Measurements from ENCODE around the gene OTULINL. TPM values are rescaled to one million over a fixed set of nuclear protein-coding genes. Genes with fewer than 3 reads are reported as not detected.
A peak's percentile ranks its signal among the peaks of the same experiment; 100 is the strongest.

OTULINL gene
- 1 to 10 TPM in 1 of 4 donors, under 1 TPM in 3; 0.73 to 1.8 (median 0.96) TPM for total RNA-seq

GRCh38 chr5:14581106-14581890, at the start of gene OTULINL:
Gene OTULINL, plus strand, starts transcription at chr5:14581792. Its CDS starts 103 bp downstream, at chr5:14581895.
- H3K4me3 ChIP-seq, result peak within 1 kb of the TSS; percentile 63 to 71 (median 68)
- H3K27me3 ChIP-seq, result peaks cover 15 to 32% (median 20%) of the 10 kb centered on the region in 3 donors
- ATAC-seq (peak; percentile 81 to 90), DNase-seq (peak; percentile 65 to 68)
- TF ChIP-seq POLR2A (IDR thresholded peaks at IDR 0.05) (peak in 1 of 2 donors; percentile 8), CTCF (IDR thresholded peaks at IDR 0.05 in 4 of 5, conservative IDR thresholded peaks at IDR 0.05 in 1 of 5) (no peak)
- no peaks in the 10 kb centered on the region for H3K36me3 ChIP-seq
- H3K27ac ChIP-seq, result no peak within 1 kb of the TSS
- in situ Hi-C loops (cut with MboI; ENCODE audit: low sequenced_read_pairs in 4 of 4) (no loop called here), intact Hi-C loops (cut with DNase I; ENCODE audit: low total_unique reads) (loop anchor here (5.0 kb wide), 1 partner anchor 184 kb away; no protein-coding TSS in a partner anchor)
- H3K9me3 ChIP-seq, result no peaks in the 10 kb centered on the region
- H3K4me1 ChIP-seq, result peaks cover 3 to 5% of the 10 kb centered on the region in 2 donors

- Histone ChIP-seq H3K9me3 (no peaks in the 10 kb centered on the region), H3K4me1 (peaks cover 0 to 9% of the 10 kb centered on the region in 2 donors), H3K27me3 (no peaks in the 10 kb centered on the region), H3K4me3 (no peak overlapping the region), H3K27ac (no peak overlapping the region), H3K36me3 (no peaks in the 10 kb centered on the region)
- intact Hi-C loops (cut with DNase I; ENCODE audit: low total_unique reads), result no loop called here
- DNase-seq, result no peak
- TF ChIP-seq CTCF (IDR thresholded peaks at IDR 0.05 in 4 of 5, conservative IDR thresholded peaks at IDR 0.05 in 1 of 5), result no peak
- TF ChIP-seq POLR2A (IDR thresholded peaks at IDR 0.05), result no peak
- in situ Hi-C loops (cut with MboI; ENCODE audit: low sequenced_read_pairs in 4 of 4), result no loop called here
- ATAC-seq, result no peak
Measured at GRCh38 chr5:14532180-14532579, 49.4 kb upstream of the OTULINL start.

GRCh38 chr5:14534773-14535172, 46.8 kb upstream of the OTULINL start:
- DNase-seq (peak in 1 of 2 donors; percentile 21), ATAC-seq (peak; percentile 58 to 85)
- peaks cover 0 to 9% of the 10 kb centered on the region in 2 donors for H3K4me1 ChIP-seq
- TF ChIP-seq POLR2A (IDR thresholded peaks at IDR 0.05) (no peak), CTCF (IDR thresholded peaks at IDR 0.05 in 4 of 5, conservative IDR thresholded peaks at IDR 0.05 in 1 of 5) (no peak)
- intact Hi-C loops (cut with DNase I; ENCODE audit: low total_unique reads), result no loop called here
- H3K27ac ChIP-seq, result peak overlapping the region in 1 of 4 donors; percentile 43
- in situ Hi-C loops (cut with MboI; ENCODE audit: low sequenced_read_pairs in 4 of 4), result no loop called here
- no peaks in the 10 kb centered on the region for H3K36me3 ChIP-seq
- H3K27me3 ChIP-seq, result no peaks in the 10 kb centered on the region
- no peak overlapping the region for H3K4me3 ChIP-seq
- no peaks in the 10 kb centered on the region for H3K9me3 ChIP-seq

GRCh38 chr5:14545308-14545707, 36.3 kb upstream of the OTULINL start:
- DNase-seq (peak in 1 of 2 donors; percentile 17), ATAC-seq (no peak)
- TF ChIP-seq POLR2A (IDR thresholded peaks at IDR 0.05) (no peak), CTCF (IDR thresholded peaks at IDR 0.05 in 4 of 5, conservative IDR thresholded peaks at IDR 0.05 in 1 of 5) (no peak)
- Histone ChIP-seq H3K27me3 (no peaks in the 10 kb centered on the region), H3K4me3 (no peak overlapping the region), H3K4me1 (no peaks in the 10 kb centered on the region), H3K36me3 (no peaks in the 10 kb centered on the region), H3K9me3 (no peaks in the 10 kb centered on the region), H3K27ac (no peak overlapping the region)
- intact Hi-C loops (cut with DNase I; ENCODE audit: low total_unique reads) (no loop called here), in situ Hi-C loops (cut with MboI; ENCODE audit: low sequenced_read_pairs in 4 of 4) (no loop called here)
